Peyer's patch (tissue), 4 donors: ENCODE results near the gene CACNA1B. TPM values are rescaled to one million over a fixed set of nuclear protein-coding genes. Genes with fewer than 3 reads are reported as not detected.

Source experiments
- DNase-seq, 3 donors: peaks; one replicate each; pipeline ENCODE4 v3.0.0-alpha.2; 2017 to 2019
- H3K27ac ChIP-seq, 4 donors: fragments of 200-600 bp; sonication (generic); one replicate each; pipeline ENCODE4 v1.5.1; 2016 to 2019
- H3K27me3 ChIP-seq, 2 donors: fragments of 200-600 bp; sonication (generic); one replicate each; pipeline ENCODE4 v1.5.1; 2019
- H3K36me3 ChIP-seq, 3 donors: fragments of 200-600 bp; sonication (generic); one replicate each; pipeline ENCODE4 v1.5.1; 2016 to 2019
- H3K4me1 ChIP-seq, 4 donors: fragments of 200-600 bp; sonication (generic); one replicate each; pipeline ENCODE4 v1.5.1; 2016 to 2019
- H3K4me3 ChIP-seq, 4 donors: fragments of 200-600 bp; sonication (generic); 1 replicate in 3 of 4; 2 replicates in 1 of 4; pipeline ENCODE4 v1.5.1; 2016 to 2019; ENCODE audit warnings: mild to moderate bottlenecking in 1 of 4
- H3K9me3 ChIP-seq, 4 donors: fragments of 200-600 bp; sonication (generic); one replicate each; pipeline ENCODE4 v1.5.1; 2016 to 2019; ENCODE audit warnings: mild to moderate bottlenecking in 1 of 4
- POLR2A ChIP-seq, 2 donors: fragments of 450-650 bp; IDR thresholded peaks; one replicate each; pipeline ENCODE4 v1.5.1; 2017; ENCODE audit warnings: antibody characterized with exemption in 2 of 2, mild to moderate bottlenecking in 2 of 2, moderate library complexity in 2 of 2
- total RNA-seq, 4 donors: library from RNA; depleted of rRNA; stranded (reverse); fragments of >200 nt; gene quantifications; one replicate each; pipeline ENCODE4 v1.1.0, GENCODE V29; 2016
- TF ChIP-seq, protein P1 (sequence below), 6 experiments: fragments of 450-650 bp in 4 of 6; fragments of 200-600 bp in 2 of 6; sonication (generic) in 1 of 6; IDR thresholded peaks; one replicate each; pipeline ENCODE4 v1.5.1; 2017 to 2019; ENCODE audit warnings: antibody characterized with exemption in 6 of 6, mild to moderate bottlenecking in 3 of 6, moderate library complexity in 1 of 6

Gene CACNA1B
- total RNA-seq, 4 donors from 2014 or later, result 0.13 to 0.83 (median 0.38) TPM; not detected in 1

DNA sequence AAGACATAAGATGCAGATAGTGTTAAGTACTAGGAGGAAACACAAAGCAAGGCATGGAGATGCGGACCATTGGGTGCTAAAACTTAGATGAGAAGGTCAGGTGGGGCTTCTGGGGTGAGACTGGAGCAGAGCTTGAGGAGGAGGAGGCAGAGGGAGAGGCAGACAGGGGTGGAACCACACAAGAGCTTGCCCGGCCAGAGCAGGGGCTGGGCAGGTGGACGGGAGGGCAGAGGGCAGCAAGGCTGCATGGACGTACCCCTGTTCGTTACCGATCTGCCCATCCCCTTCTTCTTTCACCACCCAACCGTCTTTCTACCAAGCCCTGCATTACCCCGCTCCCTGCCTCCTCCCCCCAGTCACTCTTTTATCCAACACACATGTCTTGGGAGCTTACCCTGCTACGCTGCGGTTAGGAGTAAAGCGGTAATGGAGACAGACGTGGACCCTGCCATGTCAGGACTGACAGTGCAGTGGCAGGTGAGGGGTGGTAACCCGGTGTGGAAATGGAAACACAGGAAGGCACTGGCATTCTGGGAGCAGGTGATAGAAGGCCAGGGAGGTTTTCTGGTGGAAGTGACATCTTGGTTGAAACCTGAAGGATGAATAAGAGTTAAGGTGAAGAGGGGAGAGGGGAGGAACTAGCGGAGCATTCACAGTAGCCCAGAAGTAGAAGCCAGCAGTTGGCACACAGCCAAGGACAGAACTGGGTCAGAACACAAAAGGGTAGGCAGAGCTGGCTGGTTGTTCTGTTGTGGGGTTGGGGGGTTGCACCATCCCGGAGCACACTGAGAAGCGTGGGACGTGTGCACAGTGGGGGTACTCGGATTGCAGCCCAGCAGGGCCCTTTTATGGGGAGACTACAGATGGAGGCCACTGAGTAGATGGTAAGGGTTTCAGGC, 167.2 kb downstream of the CACNA1B start:
- no peaks in the 10 kb centered on the region for H3K4me1 ChIP-seq
- no peaks in the 10 kb centered on the region for H3K27me3 ChIP-seq
- DNase-seq, result peak in 2 of 3 donors; percentile 2 to 36
- no peaks in the 10 kb centered on the region for H3K9me3 ChIP-seq
- TF ChIP-seq, protein P1, sequence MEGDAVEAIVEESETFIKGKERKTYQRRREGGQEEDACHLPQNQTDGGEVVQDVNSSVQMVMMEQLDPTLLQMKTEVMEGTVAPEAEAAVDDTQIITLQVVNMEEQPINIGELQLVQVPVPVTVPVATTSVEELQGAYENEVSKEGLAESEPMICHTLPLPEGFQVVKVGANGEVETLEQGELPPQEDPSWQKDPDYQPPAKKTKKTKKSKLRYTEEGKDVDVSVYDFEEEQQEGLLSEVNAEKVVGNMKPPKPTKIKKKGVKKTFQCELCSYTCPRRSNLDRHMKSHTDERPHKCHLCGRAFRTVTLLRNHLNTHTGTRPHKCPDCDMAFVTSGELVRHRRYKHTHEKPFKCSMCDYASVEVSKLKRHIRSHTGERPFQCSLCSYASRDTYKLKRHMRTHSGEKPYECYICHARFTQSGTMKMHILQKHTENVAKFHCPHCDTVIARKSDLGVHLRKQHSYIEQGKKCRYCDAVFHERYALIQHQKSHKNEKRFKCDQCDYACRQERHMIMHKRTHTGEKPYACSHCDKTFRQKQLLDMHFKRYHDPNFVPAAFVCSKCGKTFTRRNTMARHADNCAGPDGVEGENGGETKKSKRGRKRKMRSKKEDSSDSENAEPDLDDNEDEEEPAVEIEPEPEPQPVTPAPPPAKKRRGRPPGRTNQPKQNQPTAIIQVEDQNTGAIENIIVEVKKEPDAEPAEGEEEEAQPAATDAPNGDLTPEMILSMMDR (IDR thresholded peaks at IDR 0.05), result no peak
- no peak for TF ChIP-seq POLR2A (IDR thresholded peaks at IDR 0.05)
- H3K27ac ChIP-seq, result no peak overlapping the region
- no peaks in the 10 kb centered on the region for H3K36me3 ChIP-seq
- no peak overlapping the region for H3K4me3 ChIP-seq

DNA sequence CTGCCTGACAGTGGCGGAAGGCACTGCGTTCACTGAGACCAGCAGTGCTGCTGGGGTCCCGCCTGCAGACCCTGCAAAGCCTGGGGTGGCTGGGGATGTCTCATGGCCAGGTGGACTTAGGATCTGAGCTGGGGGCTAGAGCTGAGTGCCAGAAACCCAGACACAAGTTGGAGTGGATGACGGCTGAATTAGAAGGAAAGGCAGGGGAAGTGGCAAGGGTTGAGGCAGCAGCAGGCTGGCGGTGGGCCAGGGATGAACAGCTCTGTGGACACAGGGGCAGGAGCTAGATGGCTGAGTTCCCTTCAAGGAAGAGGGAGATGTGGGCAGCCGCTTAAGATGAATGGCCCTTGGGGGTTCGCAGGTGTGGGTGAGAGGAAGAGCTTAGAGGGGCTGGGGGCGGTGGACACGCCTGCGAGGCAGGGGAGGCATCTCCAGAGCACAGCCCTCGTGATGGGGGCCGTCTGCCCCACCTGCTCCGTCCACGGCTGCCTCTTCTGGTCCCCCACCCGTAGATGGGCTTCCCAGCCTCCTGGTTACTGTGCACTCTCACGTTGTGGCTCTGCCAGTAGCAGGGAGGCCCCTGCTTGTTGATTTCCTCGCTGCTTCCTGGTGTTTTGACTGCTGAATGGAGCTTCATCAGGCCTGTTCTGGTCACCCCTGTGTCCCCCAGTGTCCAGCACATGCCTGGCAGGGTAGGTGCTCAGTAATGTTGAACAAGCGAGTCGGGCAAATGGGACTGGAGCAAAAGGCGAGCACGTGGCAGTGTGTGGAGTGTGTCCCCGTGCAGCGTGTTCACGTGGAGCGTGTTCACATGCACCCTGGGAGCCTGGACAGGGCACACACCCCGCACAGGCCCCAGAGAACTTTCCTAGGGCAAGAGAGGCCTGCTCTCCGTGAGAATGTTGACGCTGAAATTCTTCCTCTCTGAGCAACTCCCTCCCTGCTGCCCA, 168.2 kb downstream of the CACNA1B start:
- H3K4me1 ChIP-seq, result no peaks in the 10 kb centered on the region
- no peaks in the 10 kb centered on the region for H3K36me3 ChIP-seq
- no peaks in the 10 kb centered on the region for H3K27me3 ChIP-seq
- H3K4me3 ChIP-seq, result no peak overlapping the region
- no peak overlapping the region for H3K27ac ChIP-seq
- DNase-seq, result peak in 2 of 3 donors; percentile 12 to 36
- TF ChIP-seq, protein P1 (IDR thresholded peaks at IDR 0.05), result no peak
- TF ChIP-seq POLR2A (IDR thresholded peaks at IDR 0.05), result no peak
- H3K9me3 ChIP-seq, result no peaks in the 10 kb centered on the region

DNA sequence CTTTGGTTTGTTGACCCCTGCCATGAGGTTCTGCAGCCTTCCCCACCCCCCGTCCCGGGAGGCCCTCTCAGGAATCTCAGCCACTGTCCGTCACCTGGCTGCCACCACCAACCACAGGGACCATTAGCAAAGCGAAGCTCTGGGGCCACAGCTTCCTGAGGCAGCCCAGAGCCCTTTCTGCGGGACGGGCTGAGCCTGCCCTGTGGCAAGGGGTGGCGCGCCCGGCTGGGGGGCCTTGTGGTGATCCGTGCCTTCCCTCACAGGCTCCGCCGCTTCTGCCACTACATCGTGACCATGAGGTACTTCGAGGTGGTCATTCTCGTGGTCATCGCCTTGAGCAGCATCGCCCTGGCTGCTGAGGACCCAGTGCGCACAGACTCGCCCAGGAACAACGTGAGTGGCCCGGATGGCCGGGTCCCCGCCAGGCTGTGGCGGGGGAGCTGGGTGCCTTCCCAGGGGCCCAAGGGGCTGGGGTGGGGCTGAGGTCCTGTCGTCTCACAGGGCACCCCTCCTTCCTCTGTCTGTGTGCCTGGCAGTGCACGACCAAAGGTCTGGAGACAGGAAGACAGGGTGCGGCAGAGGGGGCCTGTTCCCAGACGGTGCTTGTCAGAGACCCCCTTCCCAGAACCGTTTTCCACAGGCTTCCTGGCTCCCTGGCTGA, 169.2 kb downstream of the CACNA1B start:
- peak; percentile 11 to 42 (median 30) for DNase-seq
- Histone ChIP-seq H3K4me1 (no peaks in the 10 kb centered on the region), H3K27ac (no peak overlapping the region), H3K9me3 (no peaks in the 10 kb centered on the region), H3K36me3 (no peaks in the 10 kb centered on the region), H3K27me3 (no peaks in the 10 kb centered on the region), H3K4me3 (no peak overlapping the region)
- no peak for TF ChIP-seq POLR2A (IDR thresholded peaks at IDR 0.05)
- TF ChIP-seq, protein P1 (IDR thresholded peaks at IDR 0.05), result no peak

DNA sequence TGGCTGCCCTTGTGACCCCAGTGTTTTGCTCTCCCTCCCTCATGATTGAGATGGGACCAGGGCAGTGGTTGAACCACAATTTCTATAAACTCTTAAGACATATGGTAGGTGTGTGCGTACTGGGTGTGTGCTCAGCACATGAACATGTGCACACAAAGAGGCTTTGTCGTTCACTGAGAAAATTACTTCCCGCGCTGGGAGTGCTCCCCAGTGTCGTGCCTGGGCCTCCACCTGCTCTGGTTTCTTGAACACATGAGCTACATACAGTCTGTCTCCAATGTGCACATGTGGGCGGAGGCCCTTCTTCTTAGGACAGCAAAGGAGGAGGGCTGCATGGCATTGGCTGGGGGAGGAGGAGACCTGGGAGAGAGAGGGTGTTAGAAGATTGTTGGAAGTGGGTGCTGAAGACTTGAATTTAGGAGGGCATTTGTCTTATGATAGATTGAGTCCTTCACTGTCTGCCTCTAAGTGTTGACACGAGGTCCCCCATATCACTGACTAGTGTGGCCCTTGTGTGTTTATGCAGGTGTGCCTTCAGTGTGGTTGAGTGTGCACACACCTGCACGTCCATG, 170.0 kb downstream of the CACNA1B start:
- Histone ChIP-seq H3K27me3 (no peaks in the 10 kb centered on the region), H3K4me3 (no peak overlapping the region), H3K9me3 (no peaks in the 10 kb centered on the region), H3K4me1 (no peaks in the 10 kb centered on the region), H3K27ac (no peak overlapping the region), H3K36me3 (no peaks in the 10 kb centered on the region)
- TF ChIP-seq, protein P1 (IDR thresholded peaks at IDR 0.05), result no peak
- no peak for TF ChIP-seq POLR2A (IDR thresholded peaks at IDR 0.05)
- DNase-seq, result peak in 2 of 3 donors; percentile 11 to 37

DNA sequence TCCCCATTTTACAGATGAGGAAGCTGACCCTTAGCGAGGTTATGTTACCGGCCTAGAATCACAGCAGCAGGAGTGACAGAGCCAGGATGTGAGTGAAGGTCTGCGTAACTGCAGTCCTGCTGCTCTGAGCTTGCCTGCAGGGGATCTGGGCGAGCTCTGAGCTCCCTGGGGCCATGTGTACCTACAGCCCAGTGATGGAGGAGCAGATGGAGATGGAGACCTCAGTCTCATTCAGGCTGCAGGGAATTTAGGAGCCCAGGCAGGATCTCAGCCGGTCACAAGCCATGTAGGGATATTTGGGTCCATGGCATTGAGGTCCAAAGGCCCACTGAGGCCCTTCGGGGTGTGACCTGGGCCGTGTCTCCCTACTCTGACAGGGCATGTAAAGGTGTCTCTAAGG, 170.6 kb downstream of the CACNA1B start:
- H3K9me3 ChIP-seq, result no peaks in the 10 kb centered on the region
- H3K27me3 ChIP-seq, result no peaks in the 10 kb centered on the region
- no peak overlapping the region for H3K4me3 ChIP-seq
- DNase-seq, result peak in 2 of 3 donors; percentile 10 to 14
- H3K27ac ChIP-seq, result no peak overlapping the region
- no peaks in the 10 kb centered on the region for H3K4me1 ChIP-seq
- no peaks in the 10 kb centered on the region for H3K36me3 ChIP-seq
- TF ChIP-seq POLR2A (IDR thresholded peaks at IDR 0.05), result no peak
- TF ChIP-seq, protein P1 (IDR thresholded peaks at IDR 0.05), result no peak
